Purkinje cell (primary cell): ENCODE results near the gene MBD3L2B. TPM values are rescaled to one million over a fixed set of nuclear protein-coding genes. Genes with fewer than 3 reads are reported as not detected.

ENCODE experiments used
- polyA plus RNA-seq: library from polyadenylated mRNA; unstranded; fragments of >200 nt; fragmentation: Nextera tagmentation; gene quantifications from 2 replicates; pipeline ENCODE4 v1.2.1, GENCODE V29; 2014

MBD3L2B gene
- not detected in 2 replicates for polyA plus RNA-seq

GRCh38 chr19:7021331-7021730 lies at the start of gene MBD3L2B:
Gene MBD3L2B (minus strand): TSS chr19:7021431. CDS start chr19:7021397, 34 bp downstream.

DNA sequence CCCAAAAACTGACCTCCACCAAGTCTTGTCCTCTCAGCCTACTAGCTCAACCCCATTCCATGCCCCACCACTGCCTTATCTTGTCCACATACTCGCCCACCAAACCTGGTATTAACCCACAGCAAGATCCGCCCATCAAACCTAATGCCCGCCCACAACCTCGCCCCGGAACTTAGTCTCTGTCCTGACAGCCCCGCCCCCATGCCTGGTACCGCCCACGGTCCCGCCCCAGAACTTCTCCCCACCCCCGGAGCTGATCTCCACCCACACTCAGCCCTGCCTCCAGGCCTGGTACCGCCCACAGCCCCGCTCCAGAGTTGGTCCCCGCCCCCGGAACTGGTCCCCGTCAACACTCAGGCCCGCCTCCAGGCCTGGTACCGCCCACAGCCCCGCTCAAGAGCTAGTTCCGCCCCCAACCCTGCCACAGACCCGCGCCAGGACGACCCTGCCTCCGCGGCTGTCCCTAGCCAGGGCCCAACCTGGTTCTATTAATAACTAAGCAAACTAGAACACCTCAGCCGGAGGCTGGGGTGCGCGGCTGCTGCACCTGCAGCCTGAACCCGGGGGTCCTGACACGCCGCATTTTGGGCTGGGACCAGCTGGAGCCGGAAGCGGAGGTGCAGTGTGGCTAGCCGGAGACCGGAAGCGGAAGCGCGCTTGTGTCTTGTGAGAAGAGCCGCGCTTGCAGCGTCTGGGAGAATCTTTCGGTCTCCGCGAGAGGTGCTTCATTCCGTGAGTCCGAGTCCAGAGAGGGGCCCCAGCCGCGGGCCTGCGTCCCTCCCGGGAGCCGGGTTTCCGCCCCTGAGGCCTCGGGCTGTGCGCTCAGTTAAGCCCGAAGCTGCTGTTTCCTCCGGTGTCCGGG lies 48.0 kb upstream of the MBD3L2B start, which contains the start of gene ZNF557:
TSS of gene ZNF557 (plus strand) at position 662 of the 862 bp plus-strand sequence. CDS start 5,372 bp downstream, outside the sequence.

DNA sequence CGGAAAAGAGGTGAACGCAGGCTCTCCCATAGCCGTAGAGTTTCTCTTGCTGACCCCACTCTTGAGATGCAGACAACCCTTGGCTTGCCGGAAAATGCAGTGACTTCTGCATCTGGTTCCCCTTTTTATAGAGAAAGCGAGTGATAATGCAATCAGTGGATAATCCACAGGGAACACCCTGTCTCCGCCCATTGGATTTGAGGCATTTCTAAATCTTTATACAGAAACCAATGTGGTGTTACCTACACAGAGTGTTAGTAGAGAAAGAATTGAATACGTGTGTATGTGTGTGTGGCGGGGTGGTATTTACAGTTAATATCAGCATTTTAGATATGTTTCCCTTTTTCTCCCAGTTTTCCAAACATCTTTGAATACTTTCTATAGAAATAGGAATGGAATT lies 37.3 kb upstream of the MBD3L2B start, which contains the start of gene MBD3L3:
TSS of gene MBD3L3 (minus strand) at position 101 of the 400 bp plus-strand sequence. CDS start at position 30, 71 bp downstream.

DNA sequence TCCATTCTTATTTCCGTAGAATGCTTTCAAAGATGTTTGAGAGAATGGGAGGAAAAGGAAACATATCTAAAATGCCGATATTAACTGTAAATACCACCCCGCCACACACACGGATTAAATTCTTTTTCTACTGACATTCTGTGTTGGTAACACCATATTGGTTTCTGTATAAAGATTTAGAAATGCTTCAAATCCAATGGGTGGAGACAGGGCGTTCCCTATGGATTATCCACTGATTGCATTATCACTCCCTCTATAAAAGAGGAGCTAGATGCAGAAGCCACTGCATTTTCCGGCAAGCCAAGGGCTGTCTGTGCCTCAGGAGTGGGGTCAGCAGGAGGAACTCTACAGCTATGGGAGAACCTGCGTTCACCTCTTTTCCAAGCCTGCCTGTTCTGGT lies 27.8 kb upstream of the MBD3L2B start, which contains the start of gene MBD3L2:
TSS of gene MBD3L2 (plus strand) at position 301 of the 400 bp plus-strand sequence. CDS start at position 354, 53 bp downstream.

GRCh38 chr19:7040079-7040478 lies 18.8 kb upstream of the MBD3L2B start, which contains the start of gene MBD3L4:
Gene MBD3L4 (minus strand): TSS chr19:7040179. CDS start chr19:7040144, 35 bp downstream.

DNA sequence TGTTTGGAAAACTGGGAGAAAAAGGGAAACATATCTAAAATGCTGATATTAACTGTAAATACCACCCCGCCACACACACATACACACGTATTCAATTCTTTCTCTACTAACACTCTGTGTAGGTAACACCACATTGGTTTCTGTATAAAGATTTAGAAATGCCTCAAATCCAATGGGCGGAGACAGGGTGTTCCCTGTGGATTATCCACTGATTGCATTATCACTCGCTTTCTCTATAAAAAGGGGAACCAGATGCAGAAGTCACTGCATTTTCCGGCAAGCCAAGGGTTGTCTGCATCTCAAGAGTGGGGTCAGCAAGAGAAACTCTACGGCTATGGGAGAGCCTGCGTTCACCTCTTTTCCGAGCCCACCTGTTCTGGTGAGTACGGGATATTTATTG lies 9.0 kb upstream of the MBD3L2B start, which contains the start of gene MBD3L5:
TSS of gene MBD3L5 (plus strand) at position 301 of the 400 bp plus-strand sequence. CDS start at position 335, 34 bp downstream.

Other genes with a start within 250 kb of the MBD3L2B start
- gene VAV1, start 248.7 kb downstream of the MBD3L2B start, polyA plus RNA-seq, result 0.12 TPM in 1 of 2 replicates, not detected in the other
- gene ADGRE1, start 133.9 kb downstream of the MBD3L2B start, polyA plus RNA-seq, result not detected in 2 replicates
- not detected in 2 replicates for gene MBD3L5, start 9.1 kb upstream of the MBD3L2B start, polyA plus RNA-seq
- gene MBD3L4, start 18.7 kb upstream of the MBD3L2B start, polyA plus RNA-seq, result not detected in 2 replicates
- not detected in 2 replicates for gene MBD3L2, start 27.9 kb upstream of the MBD3L2B start, polyA plus RNA-seq
- not detected in 2 replicates for gene MBD3L3, start 37.2 kb upstream of the MBD3L2B start, polyA plus RNA-seq
- 1.9 and 4.4 TPM in 2 replicates for gene ZNF557, start 48.3 kb upstream of the MBD3L2B start, polyA plus RNA-seq